ENCODE data around the gene PSMD6.

GRCh38 chr3:63995086-63995485 is 28.2 kb downstream of the PSMD6 start:
- TF ChIP-seq CEBPB (IDR thresholded peaks at IDR 0.05) (no peak), EP300 (IDR thresholded peaks at IDR 0.05; ENCODE audit: borderline replicate concordance) (no peak), YY1 (IDR thresholded peaks at IDR 0.05; ENCODE audit: low read depth) (no peak), CREB1 (IDR thresholded peaks at IDR 0.05; ENCODE audit: low read depth) (no peak)
- TF ChIP-seq, protein P1, sequence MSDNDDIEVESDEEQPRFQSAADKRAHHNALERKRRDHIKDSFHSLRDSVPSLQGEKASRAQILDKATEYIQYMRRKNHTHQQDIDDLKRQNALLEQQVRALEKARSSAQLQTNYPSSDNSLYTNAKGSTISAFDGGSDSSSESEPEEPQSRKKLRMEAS (IDR thresholded peaks at IDR 0.05), result no peak
- TF ChIP-seq, protein P2, sequence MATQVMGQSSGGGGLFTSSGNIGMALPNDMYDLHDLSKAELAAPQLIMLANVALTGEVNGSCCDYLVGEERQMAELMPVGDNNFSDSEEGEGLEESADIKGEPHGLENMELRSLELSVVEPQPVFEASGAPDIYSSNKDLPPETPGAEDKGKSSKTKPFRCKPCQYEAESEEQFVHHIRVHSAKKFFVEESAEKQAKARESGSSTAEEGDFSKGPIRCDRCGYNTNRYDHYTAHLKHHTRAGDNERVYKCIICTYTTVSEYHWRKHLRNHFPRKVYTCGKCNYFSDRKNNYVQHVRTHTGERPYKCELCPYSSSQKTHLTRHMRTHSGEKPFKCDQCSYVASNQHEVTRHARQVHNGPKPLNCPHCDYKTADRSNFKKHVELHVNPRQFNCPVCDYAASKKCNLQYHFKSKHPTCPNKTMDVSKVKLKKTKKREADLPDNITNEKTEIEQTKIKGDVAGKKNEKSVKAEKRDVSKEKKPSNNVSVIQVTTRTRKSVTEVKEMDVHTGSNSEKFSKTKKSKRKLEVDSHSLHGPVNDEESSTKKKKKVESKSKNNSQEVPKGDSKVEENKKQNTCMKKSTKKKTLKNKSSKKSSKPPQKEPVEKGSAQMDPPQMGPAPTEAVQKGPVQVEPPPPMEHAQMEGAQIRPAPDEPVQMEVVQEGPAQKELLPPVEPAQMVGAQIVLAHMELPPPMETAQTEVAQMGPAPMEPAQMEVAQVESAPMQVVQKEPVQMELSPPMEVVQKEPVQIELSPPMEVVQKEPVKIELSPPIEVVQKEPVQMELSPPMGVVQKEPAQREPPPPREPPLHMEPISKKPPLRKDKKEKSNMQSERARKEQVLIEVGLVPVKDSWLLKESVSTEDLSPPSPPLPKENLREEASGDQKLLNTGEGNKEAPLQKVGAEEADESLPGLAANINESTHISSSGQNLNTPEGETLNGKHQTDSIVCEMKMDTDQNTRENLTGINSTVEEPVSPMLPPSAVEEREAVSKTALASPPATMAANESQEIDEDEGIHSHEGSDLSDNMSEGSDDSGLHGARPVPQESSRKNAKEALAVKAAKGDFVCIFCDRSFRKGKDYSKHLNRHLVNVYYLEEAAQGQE (IDR thresholded peaks at IDR 0.05; ENCODE audit: low read depth), result no peak
